ENCODE measurements around the gene PGLYRP1.

Gene PGLYRP1

DNA sequence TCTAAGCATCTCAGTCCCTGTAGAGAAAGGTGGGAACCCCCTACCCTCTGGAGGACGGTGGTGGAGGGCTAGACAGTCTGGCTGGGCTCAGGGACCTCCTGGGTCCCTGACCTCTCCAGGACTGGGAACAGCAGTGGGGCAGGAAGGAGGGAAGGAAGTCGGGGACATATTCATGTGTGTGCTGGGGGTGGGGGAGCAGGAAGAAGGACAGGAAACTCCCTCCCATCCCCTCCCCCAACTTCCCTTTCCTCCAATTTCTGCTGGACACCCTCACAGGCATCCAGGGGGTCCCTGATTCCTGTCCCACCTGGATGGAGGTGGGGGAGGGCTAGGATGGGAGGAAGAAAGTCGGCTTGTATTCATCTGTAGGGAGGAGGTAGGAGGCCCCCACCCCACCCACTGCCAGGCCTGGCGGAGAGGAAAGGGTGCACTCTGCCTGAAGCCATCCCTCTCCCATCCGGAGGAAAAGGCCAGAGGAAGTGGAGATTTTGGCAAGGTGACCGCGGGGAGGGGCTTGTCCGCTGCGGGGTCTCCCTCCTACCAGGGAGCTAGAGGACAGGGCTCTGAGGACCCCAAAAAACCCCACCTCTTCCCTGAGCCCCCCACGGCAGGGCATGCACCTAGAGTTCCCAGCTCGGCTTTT, 51.5 kb downstream of the PGLYRP1 start:
- Histone ChIP-seq H3K4me1 (ENCODE audit: control insufficient read depth in 1 of 2, insufficient read depth in 2 of 2, low read length in 2 of 2) (peaks cover 0 to 4% of the 10 kb centered on the region in 2 donors), H3K9me3 (ENCODE audit: control insufficient read depth in 1 of 2, low read length in 2 of 2) (no peaks in the 10 kb centered on the region), H3K4me3 (ENCODE audit: low read depth in 1 of 2, low read length in 2 of 2) (no peak overlapping the region), H3K9ac (ENCODE audit: low read depth in 1 of 2, low read length in 2 of 2) (no peak overlapping the region), H3K27me3 (ENCODE audit: control insufficient read depth in 1 of 2, insufficient read depth in 2 of 2, low read length in 2 of 2) (peaks cover 41 to 51% of the 10 kb centered on the region in 2 donors), H3K36me3 (ENCODE audit: control insufficient read depth in 1 of 2, insufficient read depth in 2 of 2, low read length in 2 of 2) (no peaks in the 10 kb centered on the region), H3K27ac (ENCODE audit: low read depth, low read length) (no peak overlapping the region)

DNA sequence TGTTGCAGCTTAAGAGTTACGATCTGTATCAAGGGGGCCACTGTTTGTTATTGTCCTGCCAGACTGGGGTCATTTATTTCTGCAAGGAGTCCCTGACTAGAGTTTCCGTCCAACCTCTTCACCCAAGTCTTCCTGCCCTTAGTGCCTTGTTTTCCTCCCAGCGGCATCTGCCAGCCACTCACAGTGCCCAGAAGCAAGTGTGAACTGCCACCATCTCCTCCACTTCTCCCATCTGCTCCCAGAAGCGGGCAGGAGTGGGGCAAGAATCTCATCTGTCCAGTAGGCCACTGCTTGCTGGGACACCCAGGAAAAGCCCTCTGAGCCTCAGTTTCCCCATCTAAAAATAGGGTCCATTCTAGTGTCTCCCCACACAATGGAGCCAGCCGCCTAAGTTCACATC, 53.2 kb downstream of the PGLYRP1 start:
- H3K27ac ChIP-seq (ENCODE audit: low read depth, low read length) = no peak overlapping the region
- no peak overlapping the region for H3K9ac ChIP-seq (ENCODE audit: low read depth in 1 of 2, low read length in 2 of 2)
- H3K27me3 ChIP-seq (ENCODE audit: control insufficient read depth in 1 of 2, insufficient read depth in 2 of 2, low read length in 2 of 2) = peaks cover 30 to 40% of the 10 kb centered on the region in 2 donors
- peaks cover 0 to 4% of the 10 kb centered on the region in 2 donors for H3K4me1 ChIP-seq (ENCODE audit: control insufficient read depth in 1 of 2, insufficient read depth in 2 of 2, low read length in 2 of 2)
- H3K9me3 ChIP-seq (ENCODE audit: control insufficient read depth in 1 of 2, low read length in 2 of 2) = no peaks in the 10 kb centered on the region
- H3K4me3 ChIP-seq (ENCODE audit: low read depth in 1 of 2, low read length in 2 of 2) = no peak overlapping the region
- no peaks in the 10 kb centered on the region for H3K36me3 ChIP-seq (ENCODE audit: control insufficient read depth in 1 of 2, insufficient read depth in 2 of 2, low read length in 2 of 2)

Data from duodenal mucosa (tissue), 2 donors.